Measurements from ENCODE around the gene SGSM1.
"Not testable (repeated sequence)": the region's sequence is repeated elsewhere in the genome, so short reads cannot be mapped to it uniquely, and the experiment has no call there.

SGSM1 gene

GRCh38 chr22:24809331-24809730, 3.3 kb downstream of the SGSM1 start:
- DNase-seq, result no peak

DNA sequence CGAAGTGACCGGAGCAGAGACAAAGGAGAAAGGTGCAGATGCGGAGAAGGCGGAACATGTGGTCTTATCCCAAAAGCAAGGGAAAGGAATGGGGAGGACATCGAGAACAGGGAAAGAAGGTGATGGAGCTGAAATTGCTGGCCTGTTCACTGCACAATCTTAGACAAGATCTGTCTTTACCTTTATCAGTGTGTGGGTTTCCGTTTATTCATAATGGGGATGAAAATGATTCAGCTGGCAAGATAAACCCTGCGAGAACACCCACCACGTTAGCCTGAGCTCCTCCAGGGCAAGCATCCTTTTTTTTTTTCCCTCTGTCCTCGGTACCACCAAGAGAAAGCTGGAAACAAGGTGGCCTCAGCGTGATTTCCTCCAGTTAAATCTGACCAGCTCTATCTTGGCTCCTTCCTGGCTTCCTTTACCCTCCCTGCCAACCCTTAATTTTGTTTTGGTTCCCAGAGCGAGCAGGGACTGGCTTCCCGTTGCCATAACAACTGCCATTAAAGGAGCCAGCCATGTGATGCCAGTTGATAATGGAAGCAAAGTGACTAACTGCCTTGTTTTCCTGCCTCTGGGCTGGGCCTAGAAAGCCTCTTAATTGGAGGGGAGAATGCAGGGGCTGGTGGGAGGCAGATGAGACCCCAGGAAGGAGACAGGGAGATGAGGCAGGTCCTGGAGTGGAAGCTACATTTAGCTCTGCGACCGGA, 4.2 kb downstream of the SGSM1 start:
- DNase-seq, result no peak

GRCh38 chr22:24812950-24813775, 7.2 kb downstream of the SGSM1 start:
- no peak for DNase-seq

DNA sequence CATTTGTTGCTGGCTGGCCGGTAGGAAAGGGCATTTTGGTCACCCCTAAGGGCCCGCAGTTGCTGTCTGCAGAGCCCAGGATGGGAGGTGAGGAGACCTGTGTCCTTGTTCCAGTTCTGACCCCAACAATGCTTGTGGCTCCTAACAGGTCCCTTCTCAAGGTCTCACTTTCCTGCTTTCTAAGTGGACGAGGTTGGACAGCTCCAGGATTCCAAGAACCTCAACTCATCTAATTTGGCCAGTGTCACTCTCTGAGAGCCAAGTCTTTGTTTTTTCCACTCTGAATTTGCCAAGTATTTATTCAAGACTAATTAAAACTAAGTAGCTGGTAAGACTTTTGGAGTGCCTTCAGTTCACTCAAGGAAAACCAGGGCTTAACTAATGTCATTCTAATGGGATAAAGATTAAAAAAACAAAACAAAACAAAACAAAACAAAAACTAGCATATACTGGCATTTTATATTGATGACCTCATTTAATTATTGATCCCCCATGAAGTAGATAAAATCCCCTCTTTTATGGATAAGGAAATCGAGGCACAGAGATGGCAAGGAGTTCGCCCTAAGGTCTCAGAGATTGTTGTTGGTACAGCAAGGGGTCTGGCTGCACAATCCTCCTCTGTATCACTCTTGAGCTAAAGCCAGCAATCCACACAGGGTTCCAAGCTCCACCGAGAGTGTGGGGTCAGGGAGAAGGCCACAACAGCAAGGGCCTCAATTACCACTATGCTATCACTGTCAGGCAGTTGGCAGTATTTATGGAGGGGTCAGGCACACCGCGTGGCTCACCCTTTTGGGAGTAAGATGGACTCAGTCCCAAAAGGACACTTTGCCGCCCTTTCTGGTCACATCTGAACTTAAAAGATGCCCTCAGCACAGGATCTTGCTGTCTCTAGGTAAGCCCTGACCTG, 8.1 kb downstream of the SGSM1 start:
- DNase-seq, result no peak

DNA sequence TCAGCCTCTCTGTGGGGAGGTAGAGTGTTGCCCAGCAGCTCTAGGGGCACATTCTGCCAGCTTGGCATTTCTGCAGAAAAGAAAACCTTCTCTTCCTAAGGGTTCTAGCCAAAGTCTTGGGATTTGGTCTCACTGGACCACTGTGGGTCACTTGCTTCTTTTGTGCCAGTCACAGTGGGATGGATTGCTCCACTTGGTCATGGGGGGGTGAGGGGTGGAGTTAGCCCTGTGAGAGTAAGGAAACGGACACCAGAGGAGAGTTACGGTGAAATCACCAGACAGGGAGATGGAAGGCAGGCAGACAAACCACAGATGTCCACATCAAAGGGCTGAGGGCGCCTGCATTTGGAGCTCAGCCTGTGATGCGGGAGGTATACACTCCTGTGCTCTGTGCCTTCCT, 10.8 kb downstream of the SGSM1 start:
- no peak for DNase-seq

- no peak for DNase-seq
Measured at GRCh38 chr22:24819487-24819886, 13.5 kb downstream of the SGSM1 start.

DNA sequence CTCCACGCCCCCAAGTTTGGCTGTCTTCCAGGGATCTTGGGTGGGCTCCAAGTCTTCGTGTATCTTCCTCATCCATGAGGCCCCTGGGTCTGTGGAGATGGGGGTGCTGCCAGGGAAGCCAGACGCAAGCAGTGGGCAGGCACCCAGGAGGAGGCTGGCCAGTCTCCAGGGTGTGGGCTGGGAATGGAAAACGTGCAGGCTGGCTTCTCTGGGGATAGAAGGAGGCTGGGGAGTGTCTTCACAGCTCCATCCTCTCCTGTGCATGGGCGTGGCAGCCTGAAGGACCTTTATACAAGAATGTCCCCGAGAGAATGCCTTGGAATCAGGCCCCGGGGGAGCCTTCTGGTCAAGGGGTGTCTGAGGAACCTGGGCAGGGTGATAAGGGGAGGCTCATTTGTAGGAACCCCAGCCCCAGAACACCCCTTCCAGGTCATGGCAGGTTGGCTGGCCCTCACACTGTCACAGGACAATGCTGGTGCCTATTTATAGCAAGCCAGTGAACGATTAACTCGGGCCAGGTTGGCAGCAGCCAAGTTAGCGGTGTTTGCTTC, 14.0 kb downstream of the SGSM1 start:
- no peak for DNase-seq

DNA sequence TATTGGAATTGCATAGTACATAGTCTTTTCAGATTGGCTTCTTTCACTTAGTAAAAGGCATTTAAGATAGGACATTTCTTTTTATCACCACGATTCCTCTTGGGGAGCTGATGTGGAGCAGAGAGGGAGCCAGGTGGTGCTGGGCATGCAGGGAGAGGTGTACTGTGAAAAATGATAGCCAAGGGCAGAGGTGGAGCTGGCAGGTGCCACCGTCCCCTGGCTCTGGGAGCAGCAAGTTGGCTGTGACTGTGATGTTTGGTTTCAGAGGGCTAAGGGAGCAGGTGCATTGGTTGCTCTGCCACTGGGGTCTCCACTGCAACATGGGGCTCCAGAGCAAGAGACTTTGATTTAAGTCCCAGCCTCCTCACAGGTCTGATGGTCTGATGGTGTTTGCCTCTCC, 16.5 kb downstream of the SGSM1 start:
- DNase-seq, result no peak

- no peak for DNase-seq
Measured at GRCh38 chr22:24823787-24824186, 17.8 kb downstream of the SGSM1 start.

DNA sequence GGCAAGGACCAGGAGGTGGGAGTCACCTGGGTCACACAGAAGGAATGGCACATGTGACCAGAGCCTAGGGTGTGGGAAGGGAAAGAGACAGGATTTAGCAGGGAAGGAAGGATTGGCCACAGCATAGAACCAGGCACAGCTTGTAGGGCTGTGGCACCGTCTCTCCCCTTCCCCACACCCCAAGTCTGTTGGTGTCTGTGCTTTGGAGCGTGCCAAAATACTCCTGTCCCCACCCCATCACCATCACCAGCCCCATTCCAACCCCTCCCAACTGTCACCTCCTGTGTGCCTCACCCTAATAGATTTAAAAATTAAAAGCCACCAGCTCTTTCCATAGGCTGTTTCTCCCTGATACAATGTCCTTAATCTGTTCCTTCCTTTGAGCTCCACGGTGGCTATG, 18.2 kb downstream of the SGSM1 start:
- no peak for DNase-seq

DNA sequence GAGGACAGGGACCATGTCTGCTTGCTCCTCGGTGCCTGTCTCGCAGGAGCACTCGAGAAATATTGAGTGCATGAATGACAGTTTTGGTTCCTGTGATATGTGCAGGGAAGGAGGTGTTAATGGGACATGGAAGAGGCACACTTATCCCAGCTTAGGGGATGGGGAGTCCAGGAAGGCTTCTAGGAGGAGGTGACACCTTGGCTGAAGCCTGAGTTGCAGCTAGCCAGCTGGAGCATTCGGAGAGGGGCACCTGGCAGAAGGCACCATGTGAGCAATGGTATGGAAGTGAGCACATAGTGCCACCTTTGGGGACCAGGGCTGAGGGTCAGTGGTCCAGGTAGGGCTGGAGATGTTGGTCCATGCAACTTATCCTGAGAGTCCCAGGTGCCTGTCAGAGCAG, 18.9 kb downstream of the SGSM1 start:
- DNase-seq, result no peak

GRCh38 chr22:24826710-24827285, 20.8 kb downstream of the SGSM1 start:
- no peak for DNase-seq

DNA sequence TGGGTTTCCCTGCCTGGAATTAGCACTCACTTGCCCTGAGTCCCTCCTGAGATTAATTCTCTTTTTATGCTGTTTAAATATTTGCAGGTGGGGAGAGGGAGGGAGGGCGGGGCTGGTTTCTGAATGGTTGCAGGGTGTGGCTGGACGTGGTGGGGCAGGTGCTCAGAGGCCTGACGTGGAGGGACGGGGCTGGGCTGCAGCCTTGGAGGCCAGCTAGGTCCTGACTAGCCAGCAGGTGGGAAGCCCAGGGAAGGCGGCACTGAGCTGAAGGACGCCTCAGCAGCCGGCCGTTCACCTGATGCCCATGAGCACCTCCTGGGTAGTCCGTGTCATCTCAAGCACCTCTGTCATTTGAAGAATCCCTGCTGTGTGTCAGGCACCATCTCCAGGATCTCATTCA, 21.3 kb downstream of the SGSM1 start:
- DNase-seq, result no peak

GRCh38 chr22:24830205-24830979, 24.4 kb downstream of the SGSM1 start:
- no peak for DNase-seq

DNA sequence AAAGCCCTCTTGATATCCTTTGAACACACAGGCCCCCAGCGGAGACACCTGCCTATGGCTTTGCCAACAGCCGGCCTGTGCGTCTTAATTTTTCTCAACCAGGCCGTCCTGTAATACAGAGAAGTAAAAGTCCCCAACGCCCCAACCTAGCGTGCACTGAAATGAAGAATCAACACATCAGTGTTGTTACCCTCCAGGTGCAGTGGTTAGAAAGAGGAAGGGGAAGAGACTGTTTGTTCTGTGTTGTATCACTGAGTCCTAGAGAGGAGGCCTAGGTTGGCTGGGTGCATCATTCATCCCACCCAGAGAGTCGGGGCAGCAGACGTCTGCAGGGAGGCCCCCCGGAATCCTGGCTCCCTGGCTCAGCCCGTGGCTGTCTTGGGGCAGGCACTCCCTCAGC, 25.7 kb downstream of the SGSM1 start:
- no peak for DNase-seq

DNA sequence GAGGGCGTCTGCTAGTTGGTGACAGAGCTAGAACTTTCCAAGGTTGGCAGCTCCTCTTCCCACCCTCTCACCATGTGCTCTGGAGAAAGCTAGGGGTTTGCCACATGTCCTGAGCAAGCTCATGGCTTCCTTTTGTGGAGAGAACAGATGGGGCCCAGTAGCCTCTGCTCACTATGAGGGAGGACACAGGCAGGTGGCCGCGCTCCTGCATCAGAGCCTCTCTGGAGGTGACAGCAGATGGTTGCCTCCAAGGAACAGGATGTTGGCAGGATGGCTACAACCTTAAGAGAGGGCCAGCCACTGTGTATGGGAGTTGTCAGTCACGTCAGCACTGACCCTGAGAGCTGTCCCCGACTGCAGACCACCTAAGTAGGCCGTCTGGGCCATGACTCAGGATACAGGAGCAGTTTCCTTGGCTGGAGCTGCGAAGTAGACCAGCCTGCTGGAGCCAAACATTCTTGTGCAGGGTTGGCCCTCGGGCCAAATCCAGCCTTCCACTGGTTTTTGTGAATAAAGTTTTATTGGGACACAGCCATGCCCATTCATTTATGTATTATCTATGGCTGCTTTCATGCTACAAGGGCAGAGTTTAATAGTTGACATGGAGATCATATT, 28.0 kb downstream of the SGSM1 start:
- no peak for DNase-seq

DNA sequence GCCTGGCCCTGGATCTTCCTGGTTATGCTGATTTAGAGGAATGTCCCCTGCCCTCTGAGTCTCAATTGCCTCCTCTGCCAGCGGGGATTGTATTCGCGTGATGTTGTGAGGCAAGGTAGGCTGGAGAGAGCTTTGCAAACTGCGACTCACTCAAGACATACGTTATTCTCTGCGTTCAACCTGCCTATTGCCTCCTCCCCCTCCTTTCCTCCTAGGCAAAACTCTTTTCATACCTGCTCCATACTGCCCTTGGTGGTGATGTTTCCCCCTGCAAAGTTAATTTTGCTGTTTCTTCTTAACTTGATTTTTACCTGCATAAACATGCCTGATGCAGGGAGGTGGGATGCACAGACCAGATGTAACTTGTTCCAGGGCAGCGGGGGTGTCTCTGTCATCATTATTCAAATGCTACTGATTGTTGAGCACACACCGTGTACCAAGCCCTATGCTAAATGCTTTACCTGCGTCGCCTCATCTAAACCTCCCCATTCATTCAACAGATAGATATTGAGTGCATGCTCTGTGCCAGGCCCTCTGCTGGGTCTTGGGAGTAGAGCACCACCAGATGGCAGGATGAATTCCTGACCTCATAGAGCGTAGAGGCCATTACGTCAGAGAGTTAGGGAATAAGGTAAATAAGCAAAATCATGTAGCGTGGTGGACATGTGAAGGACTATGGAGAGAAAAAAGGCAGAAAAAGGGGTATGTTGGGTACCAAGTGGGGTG, 29.0 kb downstream of the SGSM1 start:
- DNase-seq, result no peak

DNA sequence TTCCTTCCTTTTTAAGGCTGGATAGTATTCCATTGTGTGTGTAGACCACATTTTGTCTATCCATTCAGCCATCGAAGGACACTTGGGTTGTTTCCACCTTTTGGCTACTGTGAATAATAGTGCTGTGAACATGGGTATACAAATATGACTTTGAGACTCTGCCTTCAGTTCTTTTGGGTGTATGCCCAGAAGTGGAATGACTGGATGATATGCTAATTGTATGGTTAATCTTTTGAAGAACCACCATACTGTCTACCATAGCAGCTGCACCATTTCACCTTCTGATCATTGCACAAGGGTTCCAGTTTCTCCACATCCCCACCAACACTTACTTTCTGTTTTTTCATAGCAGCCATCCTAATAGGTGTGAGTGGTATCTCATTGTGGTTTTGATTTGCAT, 30.3 kb downstream of the SGSM1 start:
- DNase-seq, result no peak

GRCh38 chr22:24837517-24837916, 31.5 kb downstream of the SGSM1 start:
- DNase-seq, result not testable (repeated sequence)

DNA sequence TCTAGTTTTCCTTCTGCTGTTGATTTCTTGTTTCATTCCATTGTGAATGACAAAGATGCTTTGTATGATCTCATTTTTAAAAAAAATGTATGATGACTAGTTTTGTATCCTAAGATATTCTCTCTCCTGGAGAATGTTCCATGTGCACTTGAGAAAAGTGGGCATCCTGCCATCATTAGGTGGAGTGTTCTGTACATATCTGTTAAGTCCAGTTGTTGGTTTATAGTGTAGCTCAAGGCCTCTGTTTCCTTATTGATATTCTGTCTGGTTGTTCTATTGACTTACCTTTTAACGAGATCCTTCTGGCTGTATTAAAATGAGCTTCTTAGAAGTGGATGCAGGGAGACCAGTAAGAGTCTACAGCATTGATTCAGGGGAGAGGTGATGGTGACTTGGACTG, 35.2 kb downstream of the SGSM1 start:
- no peak for DNase-seq

DNA sequence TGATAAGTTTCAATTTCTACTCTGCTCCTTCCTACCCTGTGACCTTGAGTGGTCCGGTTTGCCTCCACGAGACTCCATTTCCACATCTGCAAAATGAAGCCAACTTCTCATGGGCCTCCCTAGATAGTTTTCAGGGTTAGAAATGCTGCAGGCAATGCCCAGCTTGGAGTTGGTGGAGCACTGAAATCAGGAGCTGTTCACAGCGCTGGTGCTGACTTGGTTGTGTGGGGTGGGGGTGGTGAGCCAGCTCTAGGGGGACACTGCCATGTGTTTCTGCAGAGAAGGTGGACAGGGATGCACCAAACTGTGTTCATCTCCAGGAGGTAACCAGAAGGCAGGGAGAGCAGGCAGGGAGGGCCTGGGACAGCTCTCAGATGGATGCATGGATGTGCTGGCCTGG, 37.0 kb downstream of the SGSM1 start:
- no peak for DNase-seq
